ENCODE measurements around the gene PBLD.

Gene PBLD

DNA sequence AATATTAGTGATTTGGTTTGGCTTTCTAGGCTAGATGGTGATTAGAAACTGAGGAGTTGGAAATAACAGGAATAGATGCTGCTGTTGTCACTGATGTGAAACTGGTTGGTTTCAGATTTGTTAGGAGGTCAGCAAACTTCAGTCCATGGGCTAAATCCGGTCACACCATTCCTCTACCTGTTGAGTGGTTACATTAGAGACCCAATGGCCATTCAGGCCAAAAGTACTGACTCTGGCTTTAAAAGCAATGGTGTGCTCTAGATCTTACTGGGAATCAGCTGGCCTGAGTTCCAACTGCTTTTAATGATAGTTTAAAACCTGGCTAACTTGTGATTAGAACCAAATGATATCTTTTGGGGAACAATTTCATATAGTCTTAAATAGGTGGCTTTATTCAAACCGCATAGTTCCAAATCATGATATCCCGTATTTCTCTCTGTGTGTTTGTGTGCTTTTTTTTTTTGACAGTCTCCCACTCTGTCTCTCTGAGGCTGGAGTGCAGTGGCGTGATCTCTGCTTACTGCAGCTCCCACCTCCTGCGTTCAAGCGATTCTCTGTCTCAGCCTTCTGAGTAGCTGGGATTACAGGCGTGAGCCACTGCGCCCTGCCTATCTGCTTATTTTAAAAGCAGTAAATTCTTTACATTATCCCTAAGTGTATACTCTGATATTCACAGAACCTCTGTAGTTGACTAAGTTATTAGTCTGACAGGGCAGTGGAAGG lies 7.8 kb upstream of the PBLD start:
- no peak for ATAC-seq

DNA sequence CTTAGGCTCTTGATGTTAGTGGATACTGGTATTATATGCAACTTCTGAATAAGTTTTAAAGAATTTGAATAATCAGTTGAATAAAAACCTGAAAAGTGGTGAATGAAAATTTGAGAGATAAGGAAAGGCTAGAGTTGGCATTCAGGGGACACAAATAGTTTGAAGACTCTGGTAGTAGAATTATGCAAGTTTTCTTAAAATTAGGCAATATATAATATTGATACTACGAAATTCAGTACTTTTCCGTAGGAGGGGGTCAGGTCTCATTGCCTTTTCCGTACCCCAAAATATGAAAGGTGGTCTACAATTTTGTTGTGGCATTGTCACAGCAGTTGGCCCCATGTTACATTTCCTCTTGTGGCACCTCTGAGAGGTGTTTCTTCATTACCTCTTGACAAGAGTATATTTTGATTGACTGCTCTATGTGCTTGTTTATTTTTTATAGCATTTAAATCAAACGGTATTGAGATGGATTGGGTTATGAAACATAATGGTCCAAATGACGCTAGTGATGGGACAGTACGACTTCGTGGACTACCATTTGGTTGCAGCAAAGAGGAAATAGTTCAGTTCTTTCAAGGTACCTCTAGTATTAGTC lies 4.1 kb upstream of the PBLD start:
- no peak for TF ChIP-seq RARB (CRISPR knock-in tag; IDR thresholded peaks at IDR 0.05)
- TF ChIP-seq ZNF565 (CRISPR knock-in tag; conservative IDR thresholded peaks at IDR 0.05; ENCODE audit: low read depth) = no peak
- no peak for TF ChIP-seq ESRRG (CRISPR knock-in tag; IDR thresholded peaks at IDR 0.05)
- no peak for TF ChIP-seq ZC3H10 (CRISPR knock-in tag; IDR thresholded peaks at IDR 0.05)
- no peak for TF ChIP-seq CSDC2 (CRISPR knock-in tag; IDR thresholded peaks at IDR 0.05)
- TF ChIP-seq TCF4 (CRISPR knock-in tag; IDR thresholded peaks at IDR 0.05; ENCODE audit: borderline replicate concordance) = no peak
- TF ChIP-seq GLIS3 (CRISPR knock-in tag; IDR thresholded peaks at IDR 0.05) = no peak
- TF ChIP-seq BACH2 (CRISPR knock-in tag; IDR thresholded peaks at IDR 0.05; ENCODE audit: borderline replicate concordance) = no peak
- TF ChIP-seq, protein P1, sequence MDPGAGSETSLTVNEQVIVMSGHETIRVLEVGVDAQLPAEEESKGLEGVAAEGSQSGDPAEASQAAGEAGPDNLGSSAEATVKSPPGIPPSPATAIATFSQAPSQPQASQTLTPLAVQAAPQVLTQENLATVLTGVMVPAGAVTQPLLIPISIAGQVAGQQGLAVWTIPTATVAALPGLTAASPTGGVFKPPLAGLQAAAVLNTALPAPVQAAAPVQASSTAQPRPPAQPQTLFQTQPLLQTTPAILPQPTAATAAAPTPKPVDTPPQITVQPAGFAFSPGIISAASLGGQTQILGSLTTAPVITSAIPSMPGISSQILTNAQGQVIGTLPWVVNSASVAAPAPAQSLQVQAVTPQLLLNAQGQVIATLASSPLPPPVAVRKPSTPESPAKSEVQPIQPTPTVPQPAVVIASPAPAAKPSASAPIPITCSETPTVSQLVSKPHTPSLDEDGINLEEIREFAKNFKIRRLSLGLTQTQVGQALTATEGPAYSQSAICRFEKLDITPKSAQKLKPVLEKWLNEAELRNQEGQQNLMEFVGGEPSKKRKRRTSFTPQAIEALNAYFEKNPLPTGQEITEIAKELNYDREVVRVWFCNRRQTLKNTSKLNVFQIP (CRISPR knock-in tag; IDR thresholded peaks at IDR 0.05; ENCODE audit: borderline replicate concordance, low read depth) = no peak
- TF ChIP-seq OSR1 (CRISPR knock-in tag; IDR thresholded peaks at IDR 0.05) = no peak
- no peak for TF ChIP-seq ZFP30 (CRISPR knock-in tag; IDR thresholded peaks at IDR 0.05)
- no peak for ATAC-seq

More for the DNA sequence above, 7.8 kb upstream of the PBLD start:
- TF ChIP-seq, protein P2, sequence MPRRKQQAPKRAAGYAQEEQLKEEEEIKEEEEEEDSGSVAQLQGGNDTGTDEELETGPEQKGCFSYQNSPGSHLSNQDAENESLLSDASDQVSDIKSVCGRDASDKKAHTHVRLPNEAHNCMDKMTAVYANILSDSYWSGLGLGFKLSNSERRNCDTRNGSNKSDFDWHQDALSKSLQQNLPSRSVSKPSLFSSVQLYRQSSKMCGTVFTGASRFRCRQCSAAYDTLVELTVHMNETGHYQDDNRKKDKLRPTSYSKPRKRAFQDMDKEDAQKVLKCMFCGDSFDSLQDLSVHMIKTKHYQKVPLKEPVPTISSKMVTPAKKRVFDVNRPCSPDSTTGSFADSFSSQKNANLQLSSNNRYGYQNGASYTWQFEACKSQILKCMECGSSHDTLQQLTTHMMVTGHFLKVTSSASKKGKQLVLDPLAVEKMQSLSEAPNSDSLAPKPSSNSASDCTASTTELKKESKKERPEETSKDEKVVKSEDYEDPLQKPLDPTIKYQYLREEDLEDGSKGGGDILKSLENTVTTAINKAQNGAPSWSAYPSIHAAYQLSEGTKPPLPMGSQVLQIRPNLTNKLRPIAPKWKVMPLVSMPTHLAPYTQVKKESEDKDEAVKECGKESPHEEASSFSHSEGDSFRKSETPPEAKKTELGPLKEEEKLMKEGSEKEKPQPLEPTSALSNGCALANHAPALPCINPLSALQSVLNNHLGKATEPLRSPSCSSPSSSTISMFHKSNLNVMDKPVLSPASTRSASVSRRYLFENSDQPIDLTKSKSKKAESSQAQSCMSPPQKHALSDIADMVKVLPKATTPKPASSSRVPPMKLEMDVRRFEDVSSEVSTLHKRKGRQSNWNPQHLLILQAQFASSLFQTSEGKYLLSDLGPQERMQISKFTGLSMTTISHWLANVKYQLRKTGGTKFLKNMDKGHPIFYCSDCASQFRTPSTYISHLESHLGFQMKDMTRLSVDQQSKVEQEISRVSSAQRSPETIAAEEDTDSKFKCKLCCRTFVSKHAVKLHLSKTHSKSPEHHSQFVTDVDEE (CRISPR knock-in tag; IDR thresholded peaks at IDR 0.05) = no peak
- TF ChIP-seq ZNF565 (CRISPR knock-in tag; conservative IDR thresholded peaks at IDR 0.05; ENCODE audit: low read depth) (no peak), ZFP3 (CRISPR knock-in tag; IDR thresholded peaks at IDR 0.05) (no peak), ESRRG (CRISPR knock-in tag; IDR thresholded peaks at IDR 0.05) (no peak), SNAI2 (CRISPR knock-in tag; IDR thresholded peaks at IDR 0.05) (no peak), BACH2 (CRISPR knock-in tag; IDR thresholded peaks at IDR 0.05; ENCODE audit: borderline replicate concordance) (no peak), TCF4 (CRISPR knock-in tag; IDR thresholded peaks at IDR 0.05; ENCODE audit: borderline replicate concordance) (no peak)
- TF ChIP-seq, protein P1 (CRISPR knock-in tag; IDR thresholded peaks at IDR 0.05; ENCODE audit: borderline replicate concordance, low read depth) = no peak

DNA sequence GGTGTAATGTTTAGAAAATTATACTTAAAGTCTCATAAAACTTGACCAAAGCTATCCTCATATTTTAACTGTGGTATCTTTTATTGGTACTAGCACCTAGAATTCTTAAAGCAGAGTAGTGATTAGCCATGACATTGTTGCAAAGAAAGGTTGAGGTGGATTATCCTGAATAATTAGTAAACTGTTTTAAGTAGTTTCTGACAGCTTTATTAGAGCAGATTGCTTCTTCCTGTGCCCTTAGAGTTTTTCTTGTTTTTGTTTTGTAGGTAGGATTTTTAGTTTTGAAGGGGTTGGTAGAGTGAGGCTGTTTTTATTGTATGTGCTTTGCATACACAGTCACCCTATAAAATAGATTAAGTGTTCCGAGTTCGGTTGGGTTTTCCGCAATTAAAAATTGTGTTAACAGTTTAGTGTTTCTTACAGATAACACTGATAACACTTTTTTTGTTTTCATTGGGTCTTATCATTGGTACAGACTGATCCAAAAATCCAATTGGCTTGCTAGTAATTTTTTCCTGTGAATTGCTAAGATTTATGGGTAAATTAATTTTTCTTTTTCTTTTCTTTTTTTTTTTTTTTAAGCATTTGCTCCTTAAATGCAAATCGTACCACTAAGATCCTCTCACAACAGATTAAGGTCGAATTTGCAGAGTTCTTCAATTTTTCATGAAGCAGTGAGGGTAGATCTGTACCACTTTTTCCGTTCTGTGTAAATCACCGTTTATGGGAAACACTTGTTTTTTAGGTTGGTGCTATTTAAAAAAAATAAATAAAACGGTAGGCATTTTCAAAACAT lies 2.1 kb upstream of the PBLD start:
- no peak for ATAC-seq
- TF ChIP-seq, protein P1 (CRISPR knock-in tag; IDR thresholded peaks at IDR 0.05; ENCODE audit: borderline replicate concordance, low read depth) = no peak
- TF ChIP-seq RARB (CRISPR knock-in tag; IDR thresholded peaks at IDR 0.05) (no peak), PPARA (CRISPR knock-in tag; IDR thresholded peaks at IDR 0.05; ENCODE audit: borderline replicate concordance) (no peak), ZC3H10 (CRISPR knock-in tag; IDR thresholded peaks at IDR 0.05) (no peak)

All from SK-N-SH treated with all-trans-retinoic acid at 6 μM for 48 hours (cell line).